K562 (cell line): ENCODE data around the gene CTU1. TPM values are rescaled to one million over a fixed set of nuclear protein-coding genes. Genes with fewer than 3 reads are reported as not detected.

ENCODE experiments used
- CBX8 ChIP-seq: fragments of 200-600 bp; sonication (generic); IDR thresholded peaks from 2 replicates; pipeline ENCODE4 v1.6.1; 2012; ENCODE audit warnings: borderline replicate concordance, mixed run types, low read depth, mild to moderate bottlenecking, moderate library complexity, mixed read lengths, low read length, control low read depth, inconsistent platforms; ENCODE audit not compliant: poor library complexity, severe bottlenecking; ENCODE audit errors: extremely low read depth
- CCAR2 ChIP-seq: fragments of 200-400 bp; formaldehyde crosslinking; IDR thresholded peaks from 2 replicates; pipeline ENCODE4 v1.6.1; 2017; ENCODE audit warnings: mild to moderate bottlenecking, low read depth, low read length
- ILF3 ChIP-seq: fragments of 450-650 bp; IDR thresholded peaks from 2 replicates; pipeline ENCODE4 v1.6.1; 2018; ENCODE audit warnings: antibody characterized with exemption, mild to moderate bottlenecking, moderate library complexity, borderline replicate concordance
- MTF1 ChIP-seq: fragments of 250-450 bp; sonication (Bioruptor Pico); IDR thresholded peaks from 2 replicates; pipeline ENCODE4 v1.9.0; 2021; ENCODE audit warnings: moderate library complexity, mild to moderate bottlenecking, inconsistent platforms, borderline replicate concordance
- PCBP1 ChIP-seq: fragments of 200-400 bp; formaldehyde crosslinking; IDR thresholded peaks from 2 replicates; pipeline ENCODE4 v1.6.1; 2018; ENCODE audit warnings: mild to moderate bottlenecking, low read depth, low read length; ENCODE audit not compliant: poor library complexity, severe bottlenecking
- polyA plus RNA-seq, 8 experiments: library from polyadenylated mRNA; depleted of rRNA in 4 of 8; stranded (reverse) in 5 of 8; unstranded in 3 of 8; fragments of >200 nt; fragmentation: Nextera tagmentation in 2 of 8; fragmentation: Illumina TruSeq in 1 of 8; extraction: Ambion mirVana in 2 of 8; extraction: Trizol in 1 of 8; gene quantifications; 2 replicates each; pipeline versions ENCODE4 v1.2.1 to v1.2.3, GENCODE V29; 2011 to 2014; ENCODE audit warnings: inconsistent platforms in 1 of 8, missing spikeins in 1 of 8
- total RNA-seq, 7 experiments: library from RNA; depleted of rRNA in 6 of 7; stranded (reverse); fragments of >200 nt in 6 of 7; fragmentation: Illumina TruSeq in 2 of 7; extraction: Trizol in 2 of 7; gene quantifications; 2 replicates each; pipeline versions ENCODE4 v1.2.1 to v1.2.3, GENCODE V29; 2011 to 2021; ENCODE audit warnings: low replicate concordance in 1 of 7
- TF ChIP-seq, protein P1 (sequence below): fragments of 200-800 bp; sonication (Bioruptor generic); IDR thresholded peaks from 2 replicates; pipeline ENCODE4 v1.6.1; 2017; ENCODE audit warnings: missing genetic modification characterization, missing compliant biosample characterization
- TF ChIP-seq, protein P2 (sequence below), 2 experiments: fragments of 450-650 bp; conservative IDR thresholded peaks; 2 replicates each; pipeline ENCODE4 v1.6.1; 2017; ENCODE audit warnings: mild to moderate bottlenecking in 2 of 2, moderate library complexity in 2 of 2
- TF ChIP-seq, protein P3 (sequence below): fragments of 250-450 bp; sonication (Bioruptor Pico); IDR thresholded peaks from 2 replicates; pipeline ENCODE4 v1.4.0; 2020

The CTU1 gene
- total and polyA plus RNA-seq, 9 of the 15 experiments (the other 6 are each of a cell fraction or from before 2014, with no cell fraction given) = 0.03 to 18.4 (median 2.3) TPM; not detected in 1

DNA sequence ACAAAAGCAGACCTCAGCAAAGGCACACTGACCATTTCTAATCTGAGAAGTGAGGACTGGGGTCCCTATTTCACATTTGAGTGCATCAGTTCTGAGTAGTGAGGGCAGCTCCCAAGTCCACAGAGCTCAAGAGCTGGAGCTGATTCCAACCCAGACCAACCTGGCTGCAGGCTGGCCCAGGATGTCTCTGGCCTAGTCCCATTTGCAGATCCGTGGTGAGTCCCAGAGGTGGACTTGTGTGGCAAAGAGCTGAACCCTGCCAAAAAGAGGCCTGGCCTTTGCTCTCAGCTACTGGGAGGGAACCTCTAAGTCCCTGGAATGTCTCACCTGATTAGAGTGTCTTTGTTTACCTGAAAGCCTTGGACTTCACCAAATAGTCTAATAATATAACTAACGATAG, 48.5 kb upstream of the CTU1 start (continued):
- TF ChIP-seq, protein P1, sequence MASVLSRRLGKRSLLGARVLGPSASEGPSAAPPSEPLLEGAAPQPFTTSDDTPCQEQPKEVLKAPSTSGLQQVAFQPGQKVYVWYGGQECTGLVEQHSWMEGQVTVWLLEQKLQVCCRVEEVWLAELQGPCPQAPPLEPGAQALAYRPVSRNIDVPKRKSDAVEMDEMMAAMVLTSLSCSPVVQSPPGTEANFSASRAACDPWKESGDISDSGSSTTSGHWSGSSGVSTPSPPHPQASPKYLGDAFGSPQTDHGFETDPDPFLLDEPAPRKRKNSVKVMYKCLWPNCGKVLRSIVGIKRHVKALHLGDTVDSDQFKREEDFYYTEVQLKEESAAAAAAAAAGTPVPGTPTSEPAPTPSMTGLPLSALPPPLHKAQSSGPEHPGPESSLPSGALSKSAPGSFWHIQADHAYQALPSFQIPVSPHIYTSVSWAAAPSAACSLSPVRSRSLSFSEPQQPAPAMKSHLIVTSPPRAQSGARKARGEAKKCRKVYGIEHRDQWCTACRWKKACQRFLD = no peak
- TF ChIP-seq CBX8 (no peak), ILF3 (no peak), MTF1 (no peak), CCAR2 (no peak), PCBP1 (no peak)
- TF ChIP-seq, protein P2, sequence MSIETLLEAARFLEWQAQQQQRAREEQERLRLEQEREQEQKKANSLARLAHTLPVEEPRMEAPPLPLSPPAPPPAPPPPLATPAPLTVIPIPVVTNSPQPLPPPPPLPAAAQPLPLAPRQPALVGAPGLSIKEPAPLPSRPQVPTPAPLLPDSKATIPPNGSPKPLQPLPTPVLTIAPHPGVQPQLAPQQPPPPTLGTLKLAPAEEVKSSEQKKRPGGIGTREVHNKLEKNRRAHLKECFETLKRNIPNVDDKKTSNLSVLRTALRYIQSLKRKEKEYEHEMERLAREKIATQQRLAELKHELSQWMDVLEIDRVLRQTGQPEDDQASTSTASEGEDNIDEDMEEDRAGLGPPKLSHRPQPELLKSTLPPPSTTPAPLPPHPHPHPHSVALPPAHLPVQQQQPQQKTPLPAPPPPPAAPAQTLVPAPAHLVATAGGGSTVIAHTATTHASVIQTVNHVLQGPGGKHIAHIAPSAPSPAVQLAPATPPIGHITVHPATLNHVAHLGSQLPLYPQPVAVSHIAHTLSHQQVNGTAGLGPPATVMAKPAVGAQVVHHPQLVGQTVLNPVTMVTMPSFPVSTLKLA (conservative IDR thresholded peaks at IDR 0.05) = no peak
- TF ChIP-seq, protein P3, sequence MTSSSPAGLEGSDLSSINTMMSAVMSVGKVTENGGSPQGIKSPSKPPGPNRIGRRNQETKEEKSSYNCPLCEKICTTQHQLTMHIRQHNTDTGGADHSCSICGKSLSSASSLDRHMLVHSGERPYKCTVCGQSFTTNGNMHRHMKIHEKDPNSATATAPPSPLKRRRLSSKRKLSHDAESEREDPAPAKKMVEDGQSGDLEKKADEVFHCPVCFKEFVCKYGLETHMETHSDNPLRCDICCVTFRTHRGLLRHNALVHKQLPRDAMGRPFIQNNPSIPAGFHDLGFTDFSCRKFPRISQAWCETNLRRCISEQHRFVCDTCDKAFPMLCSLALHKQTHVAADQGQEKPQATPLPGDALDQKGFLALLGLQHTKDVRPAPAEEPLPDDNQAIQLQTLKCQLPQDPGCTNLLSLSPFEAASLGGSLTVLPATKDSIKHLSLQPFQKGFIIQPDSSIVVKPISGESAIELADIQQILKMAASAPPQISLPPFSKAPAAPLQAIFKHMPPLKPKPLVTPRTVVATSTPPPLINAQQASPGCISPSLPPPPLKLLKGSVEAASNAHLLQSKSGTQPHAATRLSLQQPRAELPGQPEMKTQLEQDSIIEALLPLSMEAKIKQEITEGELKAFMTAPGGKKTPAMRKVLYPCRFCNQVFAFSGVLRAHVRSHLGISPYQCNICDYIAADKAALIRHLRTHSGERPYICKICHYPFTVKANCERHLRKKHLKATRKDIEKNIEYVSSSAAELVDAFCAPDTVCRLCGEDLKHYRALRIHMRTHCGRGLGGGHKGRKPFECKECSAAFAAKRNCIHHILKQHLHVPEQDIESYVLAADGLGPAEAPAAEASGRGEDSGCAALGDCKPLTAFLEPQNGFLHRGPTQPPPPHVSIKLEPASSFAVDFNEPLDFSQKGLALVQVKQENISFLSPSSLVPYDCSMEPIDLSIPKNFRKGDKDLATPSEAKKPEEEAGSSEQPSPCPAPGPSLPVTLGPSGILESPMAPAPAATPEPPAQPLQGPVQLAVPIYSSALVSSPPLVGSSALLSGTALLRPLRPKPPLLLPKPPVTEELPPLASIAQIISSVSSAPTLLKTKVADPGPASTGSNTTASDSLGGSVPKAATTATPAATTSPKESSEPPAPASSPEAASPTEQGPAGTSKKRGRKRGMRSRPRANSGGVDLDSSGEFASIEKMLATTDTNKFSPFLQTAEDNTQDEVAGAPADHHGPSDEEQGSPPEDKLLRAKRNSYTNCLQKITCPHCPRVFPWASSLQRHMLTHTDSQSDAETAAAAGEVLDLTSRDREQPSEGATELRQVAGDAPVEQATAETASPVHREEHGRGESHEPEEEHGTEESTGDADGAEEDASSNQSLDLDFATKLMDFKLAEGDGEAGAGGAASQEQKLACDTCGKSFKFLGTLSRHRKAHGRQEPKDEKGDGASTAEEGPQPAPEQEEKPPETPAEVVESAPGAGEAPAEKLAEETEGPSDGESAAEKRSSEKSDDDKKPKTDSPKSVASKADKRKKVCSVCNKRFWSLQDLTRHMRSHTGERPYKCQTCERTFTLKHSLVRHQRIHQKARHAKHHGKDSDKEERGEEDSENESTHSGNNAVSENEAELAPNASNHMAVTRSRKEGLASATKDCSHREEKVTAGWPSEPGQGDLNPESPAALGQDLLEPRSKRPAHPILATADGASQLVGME (CRISPR knock-in tag) = no peak
